GM19468 (cell line): ENCODE measurements around the gene GRK4.
"Not testable (repeated sequence)": the region's sequence is repeated elsewhere in the genome, so short reads cannot be mapped to it uniquely, and the experiment has no call there.

ENCODE experiments used
- ATAC-seq: cut with Tn5 transposase; IDR thresholded peaks from one replicate; pipeline ENCODE4 v1.9.1; 2021; ENCODE audit warnings: mild to moderate bottlenecking, moderate library complexity, moderate number of reproducible peaks; ENCODE audit not compliant: unreplicated experiment; ENCODE audit errors: extremely low read depth

Gene GRK4

DNA sequence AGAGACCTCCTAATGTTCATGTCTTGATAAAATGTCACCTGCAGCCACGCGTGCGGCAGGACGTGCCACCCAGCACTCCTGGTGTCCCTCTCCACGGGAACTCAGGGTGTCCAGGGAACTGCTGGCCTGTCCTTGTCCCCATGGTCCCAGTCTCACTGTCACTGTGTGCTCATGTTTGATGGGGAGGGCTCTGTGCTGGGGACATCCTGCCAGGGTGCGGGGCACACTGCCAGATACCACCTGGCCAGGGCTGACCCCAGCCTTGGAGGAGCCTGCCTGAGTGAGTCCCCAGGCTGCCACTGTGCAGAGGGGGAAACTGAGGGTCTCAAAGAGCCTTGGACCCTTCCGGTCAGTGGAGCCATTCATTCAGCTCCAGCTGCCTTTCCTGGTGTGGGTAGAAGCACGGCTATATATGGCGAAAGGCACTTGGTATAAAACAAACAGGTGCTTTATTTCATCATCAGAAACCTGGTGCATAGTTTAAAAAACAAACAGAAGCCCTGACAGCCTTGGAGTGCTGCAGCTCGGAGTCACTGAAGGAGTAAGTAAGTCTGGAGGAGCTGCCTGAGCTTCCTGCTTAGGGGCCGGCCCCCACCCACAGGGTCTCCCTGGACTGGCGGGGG is 33.1 kb upstream of the GRK4 start:
- no peak for ATAC-seq

DNA sequence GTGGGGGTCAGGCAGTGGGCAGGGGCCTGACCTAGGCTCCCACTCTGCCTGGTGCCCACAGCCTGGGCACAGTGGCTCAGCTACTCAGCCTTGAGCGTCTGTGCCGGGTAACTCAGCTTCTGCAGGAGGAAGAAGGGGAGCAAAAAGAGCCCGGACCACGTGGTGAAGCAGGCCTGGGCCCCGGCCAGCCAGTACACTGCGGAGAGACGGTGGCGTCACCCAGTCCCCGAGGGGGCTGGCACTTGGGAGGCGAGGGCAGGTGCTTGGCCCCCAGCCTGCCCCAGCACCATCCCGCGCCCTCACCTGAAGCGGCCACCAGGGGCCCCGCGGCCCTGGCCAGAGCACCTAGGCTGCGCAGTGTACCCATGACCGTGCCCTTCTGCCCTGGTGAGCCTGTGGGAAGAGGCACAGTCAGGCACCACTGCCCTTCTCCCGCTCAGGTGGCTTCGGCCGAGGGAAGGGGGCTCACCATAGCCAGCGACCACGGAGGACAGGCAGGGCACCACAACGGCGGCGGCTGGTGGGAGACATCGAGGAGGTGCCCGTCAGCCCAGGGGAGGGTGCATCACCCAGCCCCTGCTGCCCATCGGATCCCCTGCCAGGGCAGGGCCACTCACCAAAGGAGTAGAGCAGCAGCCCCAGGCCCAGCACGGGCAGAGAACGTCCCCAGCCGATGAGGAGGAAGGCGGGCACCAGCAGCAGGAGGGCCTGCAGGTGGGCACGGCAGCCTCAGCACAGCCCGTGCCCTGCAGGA is 32.4 kb upstream of the GRK4 start:
- no peak for ATAC-seq

DNA sequence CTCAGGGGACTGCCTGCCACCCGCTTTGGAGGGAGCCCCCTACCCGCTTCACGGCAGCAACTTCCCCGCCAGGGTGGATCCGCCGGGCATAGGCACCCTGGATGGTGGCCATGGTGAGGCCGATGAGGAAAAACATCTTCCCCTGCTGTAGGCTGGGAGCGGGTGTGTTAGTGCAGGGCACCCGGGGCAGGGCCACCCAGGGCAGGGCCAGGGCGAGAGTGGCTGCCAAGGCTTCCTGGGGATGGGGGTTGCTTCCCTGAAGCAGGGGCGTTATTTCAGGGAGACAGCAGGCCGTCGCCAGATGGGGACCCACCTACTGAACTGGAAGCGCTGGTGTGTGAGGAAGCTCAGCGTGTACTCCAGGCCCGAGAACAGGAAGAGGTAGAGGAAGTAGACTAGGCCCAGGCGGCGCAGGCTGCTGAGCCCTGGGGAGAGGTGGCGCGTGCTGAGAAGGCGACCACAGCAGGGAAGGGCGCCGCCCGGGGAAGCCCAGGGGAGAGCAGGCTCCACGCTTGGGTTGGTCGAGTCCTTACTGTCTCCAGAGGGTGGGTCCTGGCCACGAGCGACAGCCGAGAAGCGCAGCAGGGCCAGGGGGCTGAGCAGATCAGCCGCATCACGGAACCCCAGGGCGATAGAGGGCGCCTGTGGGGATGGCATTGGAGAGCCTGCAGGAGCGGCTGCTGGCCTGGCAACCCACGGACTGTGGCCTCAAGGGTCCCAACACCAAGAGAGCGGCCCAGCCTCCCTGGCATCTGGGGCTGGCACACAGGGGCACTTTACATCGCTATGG is 31.7 kb upstream of the GRK4 start:
- no peak for ATAC-seq

DNA sequence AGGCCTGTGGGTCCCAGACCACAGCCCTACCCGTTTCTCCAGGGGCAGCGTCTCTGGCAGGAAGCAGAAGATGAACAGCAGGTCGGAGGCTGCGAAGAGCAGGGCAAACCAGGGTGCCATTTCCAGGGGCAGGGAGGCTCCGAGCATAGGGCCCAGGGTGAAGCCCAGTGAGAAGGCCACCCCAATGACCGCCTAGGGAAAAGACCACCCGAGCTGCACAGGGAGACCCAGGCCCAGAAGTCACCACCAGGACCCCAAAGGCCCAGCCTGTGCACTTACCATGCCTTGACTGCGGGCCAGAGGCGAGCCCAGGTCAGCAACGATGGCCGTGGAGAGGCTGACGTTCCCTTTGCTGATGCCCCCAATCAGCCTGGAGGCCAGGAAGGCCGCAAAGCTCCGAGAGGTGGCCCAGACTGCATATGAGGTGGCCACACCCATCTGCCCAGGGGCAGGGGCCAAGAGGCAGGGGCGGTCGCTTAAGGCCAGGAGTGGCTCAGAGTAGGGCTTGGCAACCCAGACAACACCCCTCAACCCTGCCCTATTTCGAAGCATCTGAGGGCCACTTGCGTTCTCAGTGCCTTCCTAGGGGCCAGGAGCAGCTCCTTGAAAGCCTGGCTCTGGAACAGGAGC is 30.9 kb upstream of the GRK4 start:
- ATAC-seq = no peak

DNA sequence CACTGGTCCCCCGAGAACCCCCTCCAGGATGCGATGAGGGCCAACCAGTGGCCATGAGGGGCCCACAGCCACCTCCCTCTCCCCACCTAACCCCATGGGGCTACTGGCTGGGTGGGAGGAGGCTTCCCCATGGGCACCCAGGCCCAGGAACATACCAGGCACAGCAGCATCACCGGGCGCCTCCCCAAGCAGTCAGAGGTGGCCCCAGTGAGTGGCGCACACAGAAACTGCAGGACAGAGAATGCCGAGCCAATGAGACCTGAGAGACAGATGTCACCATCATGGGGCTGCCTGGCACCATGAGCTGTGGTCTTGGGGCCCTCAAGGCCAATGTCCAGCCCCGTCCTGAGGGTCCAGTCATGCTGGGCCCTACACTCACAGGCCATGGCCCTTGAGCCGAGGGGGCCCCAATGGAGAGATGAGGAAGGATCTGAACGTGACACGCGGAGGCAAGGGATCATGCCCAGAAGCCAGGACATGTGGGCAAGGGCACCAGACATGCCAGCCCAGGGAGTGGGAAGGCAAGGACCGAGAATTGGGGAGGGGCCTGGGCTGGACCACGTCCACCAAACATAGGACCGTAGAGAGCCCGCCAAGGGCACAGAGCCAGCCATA is 30.3 kb upstream of the GRK4 start:
- no peak for ATAC-seq

DNA sequence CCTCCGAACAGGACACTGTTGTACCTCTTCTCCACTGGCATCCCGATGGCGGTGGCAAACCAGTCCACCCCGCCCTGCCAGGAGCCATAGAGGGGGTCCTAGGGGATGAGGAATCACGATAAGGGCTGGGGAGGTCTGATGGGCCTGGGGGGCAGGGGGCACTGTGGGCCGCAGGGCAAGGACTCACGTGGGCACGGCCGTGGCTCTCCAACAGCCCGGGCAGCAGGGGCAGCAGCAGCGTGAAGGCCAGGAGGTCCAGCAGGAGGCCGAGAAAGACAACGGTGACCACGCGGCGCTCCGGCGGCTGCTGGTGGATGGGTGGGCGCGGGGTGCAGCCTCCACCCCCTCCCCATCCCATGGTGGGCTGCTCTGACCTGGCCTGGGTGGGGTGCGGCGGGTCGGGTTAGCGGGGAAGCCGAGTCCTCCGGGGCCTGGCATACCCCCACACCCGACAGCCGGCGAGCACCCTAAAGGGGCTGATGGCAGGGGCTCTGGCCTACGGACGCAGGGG is 29.8 kb upstream of the GRK4 start:
- no peak for ATAC-seq

DNA sequence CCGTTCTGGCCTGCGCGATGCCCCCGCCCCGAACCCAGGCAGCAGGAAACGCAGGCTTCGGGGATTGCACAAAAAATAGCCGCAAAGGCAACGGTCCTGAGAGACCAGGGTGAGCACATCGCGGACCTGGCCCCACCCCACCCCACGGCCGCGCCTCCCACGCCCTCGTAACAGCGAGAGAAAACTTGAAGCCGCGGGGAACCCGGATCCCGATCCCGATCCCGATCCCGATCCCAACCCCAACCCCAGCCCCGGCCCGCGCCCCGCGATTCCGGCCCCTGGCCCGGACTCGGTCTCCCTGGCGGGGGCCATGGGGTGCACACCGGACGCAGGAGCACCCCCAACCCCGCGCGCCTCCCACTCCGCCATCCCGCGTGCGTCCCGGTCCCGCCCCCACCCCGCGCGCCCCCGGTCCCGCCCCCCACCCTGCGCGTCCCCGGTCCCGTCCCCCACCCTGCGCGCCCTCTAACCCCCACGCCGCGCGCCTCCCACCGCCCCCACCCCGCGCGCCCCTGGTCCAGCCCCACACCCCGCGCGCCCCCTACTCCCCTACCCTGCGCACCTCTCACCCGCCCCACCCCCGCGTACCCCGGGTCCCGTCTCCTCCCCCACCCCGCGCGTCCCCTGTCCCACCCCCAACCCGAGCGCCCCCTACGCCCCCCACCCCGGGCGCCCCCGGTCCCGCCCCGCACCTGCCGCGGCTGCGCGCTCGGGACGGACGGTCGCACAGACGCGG is 29.1 kb upstream of the GRK4 start:
- no peak for ATAC-seq

DNA sequence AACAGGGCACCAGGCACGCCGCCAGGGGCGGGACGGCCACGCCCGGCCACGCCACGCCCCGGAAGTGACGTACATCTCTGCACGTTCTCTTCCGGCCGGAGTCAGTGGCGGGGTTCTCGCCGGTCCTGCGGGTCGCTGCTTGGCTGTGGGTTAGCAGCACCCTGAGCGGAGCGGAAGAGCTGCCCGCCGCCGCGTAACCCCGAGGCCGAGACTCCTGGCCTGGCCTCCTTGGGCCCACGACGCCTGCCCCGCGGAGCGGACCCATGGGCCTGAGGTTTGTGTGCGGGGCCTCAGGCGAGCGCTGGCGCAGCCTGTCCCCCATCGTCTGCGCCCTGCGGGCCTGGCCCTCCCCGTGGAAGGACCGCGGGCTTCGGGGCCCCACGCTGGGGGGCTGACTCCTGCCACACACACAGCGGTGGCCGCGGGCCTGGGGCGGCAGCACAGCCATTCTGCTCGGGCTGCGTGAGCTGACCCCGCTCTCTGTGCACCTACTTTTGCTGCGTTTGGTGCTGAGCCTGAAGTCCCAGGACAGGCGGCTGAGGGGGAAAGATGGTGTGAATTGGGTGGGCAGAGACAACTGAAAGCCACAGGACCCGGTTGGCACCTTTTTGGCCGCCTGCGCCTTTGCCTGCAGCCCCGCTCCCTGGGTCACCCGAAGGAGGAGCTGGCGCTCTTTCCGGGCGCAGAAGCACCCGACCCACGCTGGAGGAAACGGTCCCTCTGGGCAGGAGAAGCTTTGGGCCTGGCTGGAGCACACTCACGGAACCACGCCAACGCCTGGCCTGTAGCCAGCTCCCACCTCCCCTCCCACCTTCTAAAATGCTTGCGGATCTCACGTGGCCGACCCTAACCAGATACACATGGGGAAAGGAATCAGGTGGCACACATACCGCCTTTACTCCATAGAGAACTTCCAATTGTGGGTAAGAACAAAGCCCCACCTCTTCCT is 28.3 kb upstream of the GRK4 start:
- peak; percentile 27 for ATAC-seq

DNA sequence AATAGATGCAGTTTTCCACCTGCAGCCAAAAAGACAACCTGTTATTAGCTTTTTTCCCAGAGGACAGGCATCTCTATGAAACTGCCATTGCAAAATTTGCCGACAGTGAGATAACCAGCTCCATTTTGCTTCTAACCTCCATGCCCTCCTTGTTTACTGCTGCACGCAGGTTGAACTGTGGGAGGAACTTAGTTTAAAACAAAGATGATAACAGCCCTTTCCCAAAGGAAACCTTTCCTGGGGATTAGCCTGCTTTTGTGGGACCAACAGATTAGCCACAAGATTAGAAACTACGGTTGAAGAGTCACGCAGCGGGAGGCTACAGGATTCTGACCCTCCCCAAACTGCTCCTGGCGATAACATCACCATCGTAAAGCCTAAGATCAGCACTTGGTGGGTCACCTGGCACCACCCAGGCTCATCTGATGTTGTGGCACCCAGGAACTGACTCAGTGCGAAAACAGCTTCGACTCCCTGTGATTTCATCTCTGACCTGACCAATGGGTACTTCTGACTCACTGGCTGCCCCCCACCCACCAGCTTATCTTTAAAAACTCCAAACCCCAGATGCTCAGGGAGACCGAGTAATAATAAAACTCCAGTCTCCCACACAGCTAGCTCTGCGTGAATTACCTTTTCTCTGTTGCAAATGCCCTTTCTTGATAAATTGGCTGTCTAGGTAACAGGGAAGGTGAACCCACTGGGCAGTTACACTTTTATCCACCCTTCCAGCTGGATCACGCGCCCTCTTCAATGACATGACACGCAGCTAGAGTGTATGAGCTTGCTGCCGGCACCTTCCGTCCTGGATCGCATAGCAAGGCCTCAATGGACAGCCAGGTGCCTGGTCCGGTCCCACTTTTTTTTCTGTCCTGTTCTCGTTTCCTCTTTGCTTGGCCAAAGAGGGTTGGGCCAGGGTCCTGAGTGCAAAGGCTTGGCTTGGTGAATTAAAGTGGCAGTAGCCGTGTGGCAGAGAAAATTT is 27.3 kb upstream of the GRK4 start:
- no peak for ATAC-seq

DNA sequence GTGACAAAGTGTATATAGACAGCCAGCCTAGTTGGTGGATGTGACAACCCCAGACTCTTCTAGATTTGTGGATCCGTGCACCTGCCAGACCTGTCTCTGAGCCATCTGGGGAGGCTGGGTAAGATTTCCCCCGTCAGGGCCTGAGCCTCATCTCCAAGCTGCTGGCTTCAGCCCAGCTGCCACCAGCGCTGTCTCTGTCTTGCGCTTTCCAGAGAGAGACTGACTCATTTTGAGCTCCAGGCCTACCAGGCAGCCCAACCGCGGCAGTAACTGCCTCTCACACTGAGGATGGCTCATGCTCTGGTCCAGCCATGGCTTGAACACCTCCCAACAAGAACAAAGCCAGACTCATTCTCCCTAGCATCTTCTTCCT is 26.6 kb upstream of the GRK4 start:
- no peak for ATAC-seq

DNA sequence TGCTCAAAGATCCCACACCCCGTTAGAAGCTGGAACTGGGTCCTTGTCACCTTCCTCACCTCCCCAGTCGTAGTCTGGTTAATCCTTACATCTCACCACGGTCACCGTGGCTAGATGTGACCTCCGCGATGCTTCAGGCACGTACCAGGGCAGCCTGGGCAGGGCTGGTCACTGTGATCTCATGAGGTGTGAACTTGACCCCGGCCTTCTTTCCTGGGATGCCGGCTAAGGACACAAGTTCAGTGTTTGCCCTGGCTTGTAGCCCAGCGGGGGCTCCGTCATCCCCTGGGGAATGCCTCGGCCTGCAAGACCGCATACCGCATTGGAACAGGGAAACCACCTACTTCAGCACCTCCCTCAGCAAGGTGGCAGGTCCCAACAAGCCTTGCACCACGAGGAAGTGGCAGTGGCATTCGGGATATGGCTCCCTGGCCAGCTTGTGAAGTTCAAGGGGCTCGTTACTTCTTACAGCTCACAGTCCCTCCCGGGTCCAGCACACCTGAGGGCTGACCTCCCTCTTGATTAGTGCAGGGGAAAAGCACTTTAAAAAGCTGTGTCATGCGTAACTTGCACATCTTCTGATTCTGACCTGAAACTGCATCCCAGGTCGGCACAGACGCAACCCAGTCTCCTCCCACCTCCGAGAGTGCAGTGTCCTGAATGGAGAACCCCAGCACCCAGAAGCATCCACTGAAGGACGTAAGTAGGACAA is 26.1 kb upstream of the GRK4 start:
- ATAC-seq = no peak

DNA sequence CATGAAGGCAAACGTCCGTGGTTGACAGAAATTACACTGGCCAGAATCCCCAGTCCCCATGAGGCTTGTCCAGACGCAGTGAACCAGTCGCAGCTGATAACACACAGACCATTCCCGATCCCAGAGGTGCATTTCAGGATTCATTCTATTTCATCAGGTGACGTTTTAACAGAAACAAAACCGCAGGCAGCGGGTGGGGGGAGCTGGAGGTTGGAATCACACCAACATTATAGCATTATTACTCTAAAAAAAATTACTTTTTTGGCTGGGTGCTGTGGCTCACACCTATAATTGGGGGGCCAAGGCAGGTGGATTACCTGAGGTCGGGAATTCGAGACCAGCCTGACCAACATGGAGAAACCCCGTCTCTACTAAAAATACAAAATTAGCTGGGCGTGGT is 25.4 kb upstream of the GRK4 start:
- no peak for ATAC-seq

DNA sequence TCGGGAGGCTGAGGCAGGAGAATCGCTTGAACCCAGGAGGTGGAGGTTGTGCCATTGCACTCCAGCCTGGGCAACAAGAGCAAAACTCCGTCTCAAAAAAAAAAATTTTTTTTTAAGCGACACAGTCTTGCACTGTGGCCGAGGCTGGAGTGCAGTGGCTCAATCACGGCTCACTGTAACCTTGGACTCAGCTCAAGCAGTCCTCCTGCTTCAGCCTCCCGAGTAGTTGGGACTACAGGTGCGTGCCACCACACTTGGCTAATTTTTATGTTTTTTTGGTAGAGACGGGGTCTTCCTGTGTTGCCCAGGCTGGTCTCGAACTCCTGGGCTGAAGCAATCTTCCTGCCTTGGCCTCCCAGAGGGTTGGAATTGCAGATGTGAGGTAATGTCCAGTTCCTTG is 25.0 kb upstream of the GRK4 start:
- not testable (repeated sequence) for ATAC-seq

DNA sequence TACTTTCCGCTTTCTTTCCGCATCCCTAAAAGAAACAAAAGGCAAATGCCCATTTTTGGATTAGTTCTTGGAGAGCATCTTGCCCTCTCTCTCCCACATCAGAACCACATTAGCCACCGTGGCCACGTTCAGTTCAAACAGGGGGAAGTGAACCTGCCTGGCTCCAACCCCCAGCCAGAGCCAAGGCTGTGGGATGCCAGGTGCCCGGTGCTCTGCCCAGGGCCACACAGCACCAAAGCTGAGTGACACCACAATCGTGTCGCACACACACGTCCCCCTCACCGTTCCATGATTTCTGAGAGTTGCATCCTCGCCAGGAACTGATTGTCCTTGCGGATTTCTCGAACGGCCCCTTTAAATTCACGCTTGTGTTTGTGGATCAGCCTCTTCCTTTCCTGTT is 24.5 kb upstream of the GRK4 start:
- ATAC-seq = no peak

DNA sequence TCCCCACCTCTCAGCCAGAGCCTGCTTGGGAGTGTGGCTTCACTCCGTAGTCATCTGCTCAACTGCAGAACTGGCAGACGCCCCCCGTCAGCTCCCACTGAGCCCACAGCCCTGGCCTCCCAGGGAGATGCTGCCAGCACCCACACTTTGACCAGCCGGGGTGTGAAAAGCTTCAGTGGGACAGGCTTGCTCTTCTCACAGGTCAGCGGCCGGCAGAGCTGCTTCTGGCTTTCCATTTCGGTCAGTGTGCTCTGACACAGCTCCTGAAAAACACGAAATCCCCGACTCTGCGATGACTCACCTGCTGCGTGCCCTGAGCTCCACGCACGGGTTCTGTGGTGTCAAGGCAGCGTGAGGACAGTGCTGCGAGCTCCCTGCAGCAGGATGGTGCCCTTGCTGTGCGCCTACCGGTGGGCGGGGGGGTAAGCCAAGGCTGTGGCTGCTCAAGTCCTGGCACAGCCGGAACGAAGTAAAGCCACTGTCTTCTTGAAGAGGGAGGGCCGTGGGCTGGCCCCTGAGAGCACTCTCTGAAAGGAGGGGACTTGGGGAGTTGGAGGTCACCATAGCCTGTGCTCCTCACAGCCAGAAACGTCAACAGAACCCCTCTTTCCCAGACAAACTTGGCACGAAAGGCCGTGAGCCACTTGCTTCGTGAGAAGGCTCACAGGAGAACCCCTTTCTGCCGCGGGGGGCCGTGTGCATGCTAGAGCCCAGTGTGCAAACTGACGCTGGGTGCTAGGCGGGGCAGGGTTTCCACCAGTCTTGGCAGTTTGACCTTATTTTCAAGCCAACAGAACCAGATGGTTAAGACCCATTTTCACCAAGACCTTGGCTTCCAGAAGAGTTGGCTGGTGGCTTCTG is 23.8 kb upstream of the GRK4 start:
- ATAC-seq = no peak
